Measurements from ENCODE around the gene CSNK1A1.
"Not testable (repeated sequence)": the region's sequence is repeated elsewhere in the genome, so short reads cannot be mapped to it uniquely, and the experiment has no call there.

The CSNK1A1 gene

GRCh38 chr5:149526845-149527590 lies 24.2 kb downstream of the CSNK1A1 start:
- DNase-seq = no peak

GRCh38 chr5:149521739-149522685 lies 29.2 kb downstream of the CSNK1A1 start:
- no peak for DNase-seq

- no peak for DNase-seq
Measured at GRCh38 chr5:149519601-149520000, 31.6 kb downstream of the CSNK1A1 start.

GRCh38 chr5:149518620-149519019 lies 32.6 kb downstream of the CSNK1A1 start:
- no peak for DNase-seq

- no peak for DNase-seq
Measured at GRCh38 chr5:149517461-149518122, 33.6 kb downstream of the CSNK1A1 start.

GRCh38 chr5:149514512-149514911 lies 36.7 kb downstream of the CSNK1A1 start:
- DNase-seq = no peak

GRCh38 chr5:149513372-149513947 lies 37.8 kb downstream of the CSNK1A1 start:
- DNase-seq = not testable (repeated sequence)

- DNase-seq = no peak
Measured at GRCh38 chr5:149510136-149510535, 41.1 kb downstream of the CSNK1A1 start.

GRCh38 chr5:149504677-149505076 lies 46.6 kb downstream of the CSNK1A1 start:
- DNase-seq = no peak

- DNase-seq = no peak
Measured at GRCh38 chr5:149503006-149503405, 48.2 kb downstream of the CSNK1A1 start.

GRCh38 chr5:149500922-149501582 lies 50.2 kb downstream of the CSNK1A1 start:
- DNase-seq = no peak

- no peak for DNase-seq
Measured at GRCh38 chr5:149498724-149499336, 52.4 kb downstream of the CSNK1A1 start.

- DNase-seq = no peak
Measured at GRCh38 chr5:149497357-149497756, 53.9 kb downstream of the CSNK1A1 start.

- no peak for DNase-seq
Measured at GRCh38 chr5:149496917-149497316, 54.3 kb downstream of the CSNK1A1 start.

- DNase-seq = no peak
Measured at GRCh38 chr5:149496166-149496565, 55.1 kb downstream of the CSNK1A1 start.

GRCh38 chr5:149495673-149496072 lies 55.6 kb downstream of the CSNK1A1 start:
- DNase-seq = no peak

- DNase-seq = no peak
Measured at GRCh38 chr5:149493316-149493715, 57.9 kb downstream of the CSNK1A1 start.

GRCh38 chr5:149492781-149493180 lies 58.5 kb downstream of the CSNK1A1 start:
- DNase-seq = no peak

- no peak for DNase-seq
Measured at GRCh38 chr5:149490599-149491485, 60.4 kb downstream of the CSNK1A1 start.

- no peak for DNase-seq
Measured at GRCh38 chr5:149489605-149490037, 61.6 kb downstream of the CSNK1A1 start.

All from GF-D8 (cell line).